WTC11 (cell line): ENCODE results near the gene PIK3C2G.

Source experiments
- CTCF ChIP-seq: fragments of 200-600 bp; IDR thresholded peaks from 2 replicates; pipeline ENCODE4 v1.8.0; 2022; ENCODE audit warnings: antibody characterized with exemption
- E2F5 ChIP-seq: sonication (generic); formaldehyde crosslinking; IDR thresholded peaks from 2 replicates; pipeline ENCODE4 v1.8.1; 2022; ENCODE audit warnings: mild to moderate bottlenecking, moderate library complexity, missing genetic modification reagents
- ELF4 ChIP-seq: sonication (generic); formaldehyde crosslinking; IDR thresholded peaks from 2 replicates; pipeline ENCODE4 v1.8.1; 2022; ENCODE audit warnings: low read depth, mild to moderate bottlenecking, moderate library complexity, missing genetic modification reagents
- FOXP1 ChIP-seq: sonication (generic); formaldehyde crosslinking; IDR thresholded peaks from 2 replicates; pipeline ENCODE4 v1.8.0; 2022; ENCODE audit warnings: missing genetic modification reagents, mild to moderate bottlenecking, moderate library complexity, borderline replicate concordance
- SP1 ChIP-seq: sonication (generic); formaldehyde crosslinking; conservative IDR thresholded peaks from 2 replicates; pipeline ENCODE4 v1.8.1; 2022; ENCODE audit warnings: missing genetic modification reagents
- TP53 ChIP-seq: sonication (generic); formaldehyde crosslinking; IDR thresholded peaks from 2 replicates; pipeline ENCODE4 v1.8.1; 2023; ENCODE audit warnings: mild to moderate bottlenecking, missing genetic modification reagents
- ZNF138 ChIP-seq: sonication (generic); formaldehyde crosslinking; conservative IDR thresholded peaks from 2 replicates; pipeline ENCODE4 v1.8.1; 2022; ENCODE audit warnings: mild to moderate bottlenecking, moderate library complexity, missing genetic modification reagents
- ZNF263 ChIP-seq: sonication (generic); formaldehyde crosslinking; IDR thresholded peaks from 2 replicates; pipeline ENCODE4 v1.8.1; 2022; ENCODE audit warnings: low read depth, mild to moderate bottlenecking, moderate library complexity, missing genetic modification reagents

DNA sequence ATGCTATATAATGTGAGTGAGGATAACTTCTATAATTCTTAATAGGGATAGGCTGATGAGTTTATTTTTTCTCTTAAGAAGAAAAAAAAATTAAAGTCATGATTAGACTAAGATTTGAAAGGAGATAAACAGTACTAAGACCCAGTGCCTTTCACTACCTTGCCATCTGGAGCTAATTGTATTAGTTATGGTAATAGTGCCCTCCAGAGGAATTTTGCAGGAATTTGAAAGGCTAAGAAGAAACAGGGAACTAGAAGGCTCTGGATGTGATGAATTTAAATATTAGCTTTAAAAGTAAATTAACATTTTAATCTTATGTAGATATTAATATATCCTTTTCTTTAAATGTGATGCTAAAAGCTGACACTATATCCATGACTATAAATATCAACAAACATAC, 36.6 kb upstream of the PIK3C2G start:
- TF ChIP-seq ZNF263, result no peak
- no peak; the same call in 1 of the 2 replicates for TF ChIP-seq CTCF
- no peak for TF ChIP-seq ZNF138 (CRISPR knock-in tag)
- TF ChIP-seq ELF4 (CRISPR knock-in tag), result no peak
- TF ChIP-seq FOXP1 (CRISPR knock-in tag), result no peak
- TF ChIP-seq SP1, result no peak
- TF ChIP-seq TP53, result no peak
- no peak for TF ChIP-seq E2F5 (CRISPR knock-in tag)
